IMR-90 (cell line): Measurements from ENCODE around the gene NF1. TPM values are rescaled to one million over a fixed set of nuclear protein-coding genes. Genes with fewer than 3 reads are reported as not detected.

Experiments used
- ATAC-seq: fragments of 200-7000 bp; cut with Tn5 transposase; 2 replicates; pipeline ENCODE4 v1.9.1; 2020; ENCODE audit warnings: low read depth, mild to moderate bottlenecking, moderate library complexity
- BruUV-seq: library from RNA; stranded (reverse); fragments of 400-500 nt; replicated peaks from 2 replicates; lab custom pipeline; 2021; lab: Mats Ljungman, UMichigan
- CTCF ChIA-PET: fragments of 300-600 bp; formaldehyde crosslinking; extraction: SDS; loops from one replicate; lab custom pipeline; 2021; ENCODE audit warnings: antibody characterized with exemption; lab: Yijun Ruan, JAX
- POLR2A ChIA-PET: fragments of 300-600 bp; sonication (Branson Sonifier 250); formaldehyde crosslinking; loops from one replicate; lab custom pipeline; 2022; ENCODE audit warnings: antibody characterized with exemption; ENCODE audit not compliant: unreplicated experiment; lab: Charles Lee
- DNase-seq: peaks from one replicate; pipeline ENCODE4 v3.0.0; 2013
- H2AFZ ChIP-seq: replicated peaks from 2 replicates; pipeline ENCODE3; 2013; ENCODE audit warnings: low read length, mild to moderate bottlenecking; ENCODE audit not compliant: poor library complexity
- H2AK5ac ChIP-seq: 2 replicates; pipeline ENCODE4 v1.6.1; 2013; ENCODE audit warnings: low read depth, low read length, inconsistent platforms
- H2AK9ac ChIP-seq: replicated peaks from 2 replicates; pipeline ENCODE3; 2013; ENCODE audit warnings: mild to moderate bottlenecking, low read depth, low read length, moderate library complexity; ENCODE audit not compliant: poor library complexity
- H2BK120ac ChIP-seq: 2 replicates; pipeline ENCODE4 v1.6.1; 2013; ENCODE audit warnings: low read depth, low read length, inconsistent platforms
- H2BK15ac ChIP-seq: 3 replicates; pipeline ENCODE4 v1.6.1; 2013; ENCODE audit warnings: low read depth, low read length, inconsistent platforms
- H2BK20ac ChIP-seq: 2 replicates; pipeline ENCODE4 v1.6.1; 2013; ENCODE audit warnings: low read depth, mild to moderate bottlenecking, inconsistent platforms, low read length, moderate library complexity
- H2BK5ac ChIP-seq: 2 replicates; pipeline ENCODE4 v1.6.1; 2013; ENCODE audit warnings: mild to moderate bottlenecking, low read depth, low read length, inconsistent platforms; ENCODE audit not compliant: poor library complexity, severe bottlenecking
- H3K14ac ChIP-seq: replicated peaks from 2 replicates; pipeline ENCODE4 v1.6.1; 2013; ENCODE audit warnings: low read depth, low read length, inconsistent platforms
- H3K18ac ChIP-seq: 2 replicates; pipeline ENCODE4 v1.6.1; 2013; ENCODE audit warnings: low read depth, low read length, control low read depth
- H3K23ac ChIP-seq: 2 replicates; pipeline ENCODE4 v1.6.1; 2013; ENCODE audit warnings: low read depth, low read length, inconsistent platforms
- H3K27ac ChIP-seq: 2 replicates; pipeline ENCODE4 v1.5.1; 2013; ENCODE audit warnings: mild to moderate bottlenecking, control low read depth, low read length; ENCODE audit not compliant: insufficient read depth
- H3K27me3 ChIP-seq: 2 replicates; pipeline ENCODE4 v1.6.1; 2013; ENCODE audit warnings: low read length; ENCODE audit not compliant: control insufficient read depth, insufficient read depth
- H3K36me3 ChIP-seq: 2 replicates; pipeline ENCODE4 v1.6.1; 2013; ENCODE audit warnings: low read length, mixed read lengths; ENCODE audit not compliant: control insufficient read depth, insufficient read depth
- H3K4ac ChIP-seq: 2 replicates; pipeline ENCODE4 v1.6.1; 2013; ENCODE audit warnings: low read depth, low read length, inconsistent platforms
- H3K4me1 ChIP-seq: 2 replicates; pipeline ENCODE4 v1.6.1; 2013; ENCODE audit warnings: low read length, mixed read lengths; ENCODE audit not compliant: control insufficient read depth, insufficient read depth
- H3K4me2 ChIP-seq: 2 replicates; pipeline ENCODE4 v1.6.1; 2013; ENCODE audit warnings: low read depth, mild to moderate bottlenecking, control low read depth, low read length, moderate library complexity
- H3K4me3 ChIP-seq: 2 replicates; pipeline ENCODE4 v1.5.1; 2013; ENCODE audit warnings: low read depth, mild to moderate bottlenecking, control low read depth, low read length, moderate library complexity; ENCODE audit not compliant: insufficient read depth
- H3K56ac ChIP-seq: 2 replicates; pipeline ENCODE4 v1.6.1; 2013; ENCODE audit warnings: low read length, inconsistent platforms; ENCODE audit not compliant: insufficient read depth; ENCODE audit errors: extremely low read depth
- H3K79me1 ChIP-seq, 2 experiments: 2 replicates each; pipeline ENCODE4 v1.6.1; 2013; ENCODE audit warnings: low read length in 2 of 2, inconsistent platforms in 1 of 2, low read depth in 1 of 2
- H3K9ac ChIP-seq: 2 replicates; pipeline ENCODE4 v1.6.1; 2013; ENCODE audit warnings: low read depth, low read length, control low read depth
- H3K9me1 ChIP-seq: 2 replicates; pipeline ENCODE4 v1.6.1; 2013; ENCODE audit warnings: low read length, inconsistent platforms; ENCODE audit not compliant: insufficient read depth
- H3K9me3 ChIP-seq: 2 replicates; pipeline ENCODE4 v1.6.1; 2013; ENCODE audit warnings: low read length; ENCODE audit not compliant: control insufficient read depth, insufficient read depth
- H4K20me1 ChIP-seq: 2 replicates; pipeline ENCODE4 v1.6.1; 2013; ENCODE audit warnings: low read length, inconsistent platforms; ENCODE audit not compliant: insufficient read depth
- H4K5ac ChIP-seq: 2 replicates; pipeline ENCODE4 v1.6.1; 2013; ENCODE audit warnings: mild to moderate bottlenecking, low read depth, low read length, control low read depth
- H4K8ac ChIP-seq, 2 experiments: 2 replicates each; pipeline ENCODE4 v1.6.1; 2013; ENCODE audit warnings: low read depth in 2 of 2, low read length in 2 of 2, control low read depth in 1 of 2, inconsistent platforms in 1 of 2
- H4K91ac ChIP-seq: 2 replicates; pipeline ENCODE4 v1.6.1; 2013; ENCODE audit warnings: low read depth, low read length, inconsistent platforms; ENCODE audit not compliant: insufficient read depth
- BHLHE40 ChIP-seq: fragments of 150-350 bp; IDR thresholded peaks from 2 replicates; pipeline ENCODE4 v1.6.1; 2016; ENCODE audit warnings: mild to moderate bottlenecking, low read depth, low read length
- CEBPB ChIP-seq: IDR thresholded peaks from 2 replicates; pipeline ENCODE4 v1.6.1; 2012; ENCODE audit warnings: low read depth, low read length, improper control_type of control experiment
- CHD1 ChIP-seq: IDR thresholded peaks from 2 replicates; pipeline ENCODE4 v1.6.1; 2012; ENCODE audit warnings: low read depth, low read length, improper control_type of control experiment
- CTCF ChIP-seq: conservative IDR thresholded peaks from 2 replicates; pipeline ENCODE4 v1.5.1; 2012; ENCODE audit warnings: mild to moderate bottlenecking, low read depth, low read length, improper control_type of control experiment
- FOS ChIP-seq: fragments of 150-350 bp; IDR thresholded peaks from 2 replicates; pipeline ENCODE4 v1.6.1; 2016; ENCODE audit warnings: low read depth, low read length
- MAFK ChIP-seq: IDR thresholded peaks from 2 replicates; pipeline ENCODE4 v1.6.1; 2012; ENCODE audit warnings: low read depth, low read length, improper control_type of control experiment
- MAZ ChIP-seq: IDR thresholded peaks from 2 replicates; pipeline ENCODE4 v1.6.1; 2012; ENCODE audit warnings: low read depth, mild to moderate bottlenecking, low read length, improper control_type of control experiment, moderate library complexity, borderline replicate concordance
- MXI1 ChIP-seq: IDR thresholded peaks from 2 replicates; pipeline ENCODE4 v1.6.1; 2012; ENCODE audit warnings: low read depth, mild to moderate bottlenecking, low read length, moderate library complexity, borderline replicate concordance
- NFE2L2 ChIP-seq: fragments of 150-350 bp; IDR thresholded peaks from 2 replicates; pipeline ENCODE4 v1.6.1; 2016; ENCODE audit warnings: low read depth, mild to moderate bottlenecking, low read length
- POLR2A ChIP-seq: IDR thresholded peaks from 2 replicates; pipeline ENCODE4 v1.6.1; 2012; ENCODE audit warnings: mild to moderate bottlenecking, low read depth, low read length
- RAD21 ChIP-seq: IDR thresholded peaks from 2 replicates; pipeline ENCODE4 v1.6.1; 2012; ENCODE audit warnings: low read length, improper control_type of control experiment
- RCOR1 ChIP-seq: IDR thresholded peaks from 2 replicates; pipeline ENCODE4 v1.6.1; 2012; ENCODE audit warnings: mild to moderate bottlenecking, low read length, improper control_type of control experiment; ENCODE audit not compliant: insufficient replicate concordance
- RFX5 ChIP-seq: IDR thresholded peaks from 2 replicates; pipeline ENCODE4 v1.8.0; 2012; ENCODE audit warnings: low read depth, mild to moderate bottlenecking, low read length, moderate library complexity
- SMC3 ChIP-seq: fragments of 150-350 bp; IDR thresholded peaks from 2 replicates; pipeline ENCODE4 v1.6.1; 2016; ENCODE audit warnings: low read depth, mild to moderate bottlenecking, antibody characterized with exemption, low read length, moderate library complexity
- USF2 ChIP-seq: fragments of 150-350 bp; IDR thresholded peaks from 2 replicates; pipeline ENCODE4 v1.6.1; 2017; ENCODE audit warnings: mild to moderate bottlenecking, antibody characterized with exemption, low read length, low read depth
- WGBS, 2 experiments: methylation state at CpG; one replicate each; pipeline versions ENCODE4 v1.1.5 to v1.1.7; 2013; ENCODE audit warnings: missing lambda C conversion rate in 2 of 2; ENCODE audit not compliant: insufficient read length in 1 of 2; ENCODE audit errors: extremely low coverage in 2 of 2; 5-methylcytosine and 5-hydroxymethylcytosine counted together
- dilution Hi-C: fragments of 300-500 bp; cut with HindIII; formaldehyde crosslinking; loops from one replicate; pipeline ENCODE4 v1.14.3; 2018; ENCODE audit warnings: low sequenced_read_pairs; ENCODE audit not compliant: unreplicated experiment
- in situ Hi-C: fragments of 300-500 bp; cut with MboI; formaldehyde crosslinking; loops from 3 replicates; pipeline ENCODE4 v1.14.3; 2019; ENCODE audit warnings: low sequenced_read_pairs, inconsistent platforms, mixed read lengths
- intact Hi-C: fragments of 100-400 bp; cut with micrococcal nuclease; formaldehyde crosslinking; loops from 2 replicates; pipeline ENCODE4 v1.10.0; 2022
- polyA plus RNA-seq, 3 experiments: library from polyadenylated mRNA; depleted of rRNA; stranded (reverse); fragments of >200 nt; gene quantifications; 2 replicates each; pipeline ENCODE4 v1.2.3, GENCODE V29; 2012; ENCODE audit warnings: low replicate concordance in 1 of 3
- total RNA-seq: library from RNA; depleted of rRNA; stranded (reverse); fragments of >200 nt; gene quantifications from 2 replicates; pipeline ENCODE4 v1.2.3, GENCODE V29; 2012

NF1 gene
- total and polyA plus RNA-seq, 2 of the 4 experiments (the other 2 are of a cell fraction): 17.9 to 48.6 TPM

- Histone ChIP-seq H4K20me1 (peaks cover 21% of the 10 kb centered on the region; the same call in 1 of the 2 replicates), H3K27ac (peak overlapping the region; percentile 30), H3K9ac (peak overlapping the region; percentile 10; the same call in 1 of the 2 replicates), H3K4me2 (peak overlapping the region; percentile 27), H2BK5ac (peak overlapping the region; percentile 22), H3K56ac (no peak overlapping the region), H2BK15ac (no peak overlapping the region), H3K4me1 (peaks cover 3% of the 10 kb centered on the region), H4K8ac (peak overlapping the region; percentile 36 to 78; a peak in 2 of 4 replicates), H4K5ac (peak overlapping the region; percentile 55; the same call in 1 of the 2 replicates), H2AK9ac (no peak overlapping the region), H2AFZ (peak overlapping the region; percentile 74), H3K9me1 (peaks cover 4% of the 10 kb centered on the region; the same call in 1 of the 2 replicates), H2BK20ac (peak overlapping the region; percentile 60; the same call in 1 of the 2 replicates), H2BK120ac (no peak overlapping the region), H3K36me3 (no peaks in the 10 kb centered on the region), H3K4ac (no peak overlapping the region), H3K9me3 (no peaks in the 10 kb centered on the region), H3K27me3 (no peaks in the 10 kb centered on the region), H3K18ac (no peak overlapping the region), H3K14ac (no peak overlapping the region), H2AK5ac (no peak overlapping the region), H3K4me3 (no peak overlapping the region), H3K79me1 (peaks cover 7 to 20% of the 10 kb centered on the region in 2 experiments), H3K23ac (no peak overlapping the region), H4K91ac (no peak overlapping the region)
- ChIA-PET POLR2A (interaction anchor here (0.5 kb wide), 1 partner anchor 58 kb away, joined by 6 read pairs; no protein-coding TSS in a partner anchor), CTCF (interaction anchor here (0.6 kb wide), 2 partner anchors 29 to 175 kb away, joined by 3 to 5 read pairs; no protein-coding TSS in a partner anchor)
- no peak for DNase-seq
- 12 to 100% methylated on average over 1 to 5 of the region's 17 CpGs for WGBS, 2 experiments
- intact Hi-C loops (no loop called here), dilution Hi-C loops (no loop called here), in situ Hi-C loops (no loop called here)
- ATAC-seq: no peak
- no TSS peak for BruUV-seq
- TF ChIP-seq MAFK (no peak), CTCF (no peak), RAD21 (no peak), RFX5 (no peak), RCOR1 (no peak), SMC3 (no peak; the same call in 1 of the 2 replicates), MXI1 (no peak), BHLHE40 (no peak), CHD1 (no peak), MAZ (no peak), CEBPB (no peak), NFE2L2 (no peak), FOS (no peak), USF2 (no peak), POLR2A (no peak)
Measured at GRCh38 chr17:31093866-31094599, 744 bp upstream of the NF1 start.
